Thyroid gland (tissue), 4 donors: ENCODE results near the gene HTR4.

Source experiments
- POLR2A ChIP-seq, 2 donors: fragments of 450-650 bp; IDR thresholded peaks; one replicate each; pipeline ENCODE4 v1.6.1; 2017; ENCODE audit warnings: antibody characterized with exemption in 2 of 2, mild to moderate bottlenecking in 2 of 2, moderate library complexity in 1 of 2
- TF ChIP-seq, protein P1 (sequence below), 6 experiments: fragments of 200-600 bp in 3 of 6; fragments of 450-650 bp in 3 of 6; sonication (generic) in 3 of 6; IDR thresholded peaks; one replicate each; pipeline ENCODE4 v1.5.1; 2016 to 2019; ENCODE audit warnings: antibody characterized with exemption in 6 of 6, mild to moderate bottlenecking in 2 of 6, inconsistent platforms in 1 of 6, moderate library complexity in 1 of 6

- TF ChIP-seq, protein P1, sequence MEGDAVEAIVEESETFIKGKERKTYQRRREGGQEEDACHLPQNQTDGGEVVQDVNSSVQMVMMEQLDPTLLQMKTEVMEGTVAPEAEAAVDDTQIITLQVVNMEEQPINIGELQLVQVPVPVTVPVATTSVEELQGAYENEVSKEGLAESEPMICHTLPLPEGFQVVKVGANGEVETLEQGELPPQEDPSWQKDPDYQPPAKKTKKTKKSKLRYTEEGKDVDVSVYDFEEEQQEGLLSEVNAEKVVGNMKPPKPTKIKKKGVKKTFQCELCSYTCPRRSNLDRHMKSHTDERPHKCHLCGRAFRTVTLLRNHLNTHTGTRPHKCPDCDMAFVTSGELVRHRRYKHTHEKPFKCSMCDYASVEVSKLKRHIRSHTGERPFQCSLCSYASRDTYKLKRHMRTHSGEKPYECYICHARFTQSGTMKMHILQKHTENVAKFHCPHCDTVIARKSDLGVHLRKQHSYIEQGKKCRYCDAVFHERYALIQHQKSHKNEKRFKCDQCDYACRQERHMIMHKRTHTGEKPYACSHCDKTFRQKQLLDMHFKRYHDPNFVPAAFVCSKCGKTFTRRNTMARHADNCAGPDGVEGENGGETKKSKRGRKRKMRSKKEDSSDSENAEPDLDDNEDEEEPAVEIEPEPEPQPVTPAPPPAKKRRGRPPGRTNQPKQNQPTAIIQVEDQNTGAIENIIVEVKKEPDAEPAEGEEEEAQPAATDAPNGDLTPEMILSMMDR (IDR thresholded peaks at IDR 0.05), result no peak
- no peak for TF ChIP-seq POLR2A (IDR thresholded peaks at IDR 0.05)
These were observed 199.8 kb downstream of the HTR4 start for GRCh38 chr5:148454576-148454975.
